Muscle of leg (tissue), 11 donors: ENCODE data around the gene COMMD7. TPM values are rescaled to one million over a fixed set of nuclear protein-coding genes. Genes with fewer than 3 reads are reported as not detected.
"Not testable (repeated sequence)": the region's sequence is repeated elsewhere in the genome, so short reads cannot be mapped to it uniquely, and the experiment has no call there.

ENCODE experiments used
- DNase-seq: peaks from one replicate; pipeline ENCODE4 v3.0.0; 2013
- H3K27ac ChIP-seq: one replicate; pipeline ENCODE4 v1.5.1; 2013; ENCODE audit warnings: mild to moderate bottlenecking, low read length, control low read depth
- H3K27me3 ChIP-seq: one replicate; pipeline ENCODE4 v1.6.1; 2013; ENCODE audit warnings: low read length; ENCODE audit not compliant: control insufficient read depth, insufficient read depth
- H3K36me3 ChIP-seq: one replicate; pipeline ENCODE4 v1.6.1; 2013; ENCODE audit warnings: low read length; ENCODE audit not compliant: control insufficient read depth, insufficient read depth
- H3K4me1 ChIP-seq: one replicate; pipeline ENCODE4 v1.6.1; 2013; ENCODE audit warnings: low read length; ENCODE audit not compliant: control insufficient read depth, insufficient read depth
- H3K4me3 ChIP-seq: one replicate; pipeline ENCODE4 v1.5.1; 2013; ENCODE audit warnings: low read length, control low read depth
- H3K9me3 ChIP-seq: replicated peaks from 2 replicates; pipeline ENCODE4 v1.6.1; 2013; ENCODE audit warnings: low read depth, low read length; ENCODE audit not compliant: control insufficient read depth
- WGBS: methylation state at CpG from one replicate; pipeline ENCODE4 v1.1.5; 2013; ENCODE audit warnings: missing lambda C conversion rate; ENCODE audit not compliant: insufficient coverage; 5-methylcytosine and 5-hydroxymethylcytosine counted together
- polyA plus RNA-seq, 8 donors: library from polyadenylated mRNA; unstranded; fragments of 120-200 nt; gene quantifications; one replicate each; pipeline versions ENCODE4 v1.2.1 to v1.2.3, GENCODE V29; 2013; ENCODE audit warnings: inconsistent platforms in 1 of 8, low replicate concordance in 1 of 8; ENCODE audit not compliant: insufficient read length in 8 of 8, insufficient read depth in 1 of 8
- total RNA-seq: library from RNA; stranded (reverse); fragments of 120-200 nt; gene quantifications from one replicate; pipeline ENCODE4 v1.2.4, GENCODE V29; 2013

The COMMD7 gene
- total and polyA plus RNA-seq, 9 donors: 26.5 to 43.4 (median 40.5) TPM

DNA sequence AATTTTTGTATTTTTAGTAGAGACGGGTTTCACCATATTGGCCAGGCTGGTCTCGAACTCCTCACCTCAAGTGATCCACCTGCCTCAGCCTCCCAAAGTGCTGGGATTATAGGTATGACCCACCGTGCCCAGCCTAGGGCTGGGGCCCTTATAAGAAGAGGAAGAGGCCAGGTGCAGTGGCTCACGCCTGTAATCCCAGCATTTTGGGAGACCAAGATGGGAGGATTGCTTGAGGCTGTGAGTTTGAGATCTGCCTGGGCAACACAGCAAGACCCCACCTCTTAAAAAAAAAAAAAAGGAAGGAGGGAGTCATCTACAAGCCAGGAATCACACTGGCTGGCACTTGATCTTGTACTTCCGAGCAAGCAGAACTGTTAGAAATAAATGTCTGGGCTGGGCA lies 13.9 kb downstream of the COMMD7 start:
- no CpG with 5 or more reads among the region's 5 CpGs for WGBS

DNA sequence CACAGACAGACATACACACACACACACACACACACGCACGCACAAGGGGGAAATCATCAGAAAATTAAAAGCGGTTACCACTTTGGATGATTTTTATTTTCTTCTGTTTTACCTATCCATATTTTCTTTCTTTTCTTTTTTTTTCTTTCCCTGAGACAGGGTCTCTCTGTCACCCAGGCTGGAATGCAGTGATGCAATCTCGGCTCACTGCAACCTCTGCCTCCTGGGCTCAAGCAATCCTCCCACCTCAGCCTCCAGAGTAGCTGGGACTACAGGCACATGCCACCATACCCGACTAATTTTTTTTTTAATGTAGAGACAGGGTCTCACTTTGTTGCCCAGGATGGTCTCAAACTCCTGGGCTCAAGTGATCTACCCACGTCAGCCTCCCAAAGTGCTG lies 14.8 kb downstream of the COMMD7 start:
- H3K36me3 ChIP-seq: peaks cover 15% of the 10 kb centered on the region
- not testable (repeated sequence) for H3K27ac ChIP-seq, DNase-seq, H3K9me3 ChIP-seq, H3K4me3 ChIP-seq, H3K4me1 ChIP-seq, H3K27me3 ChIP-seq
- WGBS: 83% methylated on average over 5 of the region's 6 CpGs

More for the DNA sequence above, 13.9 kb downstream of the COMMD7 start:
- H3K4me1 ChIP-seq, DNase-seq, H3K27ac ChIP-seq, H3K27me3 ChIP-seq, H3K4me3 ChIP-seq, H3K9me3 ChIP-seq: not testable (repeated sequence)
- peaks cover 15% of the 10 kb centered on the region for H3K36me3 ChIP-seq

- peaks cover 15% of the 10 kb centered on the region for H3K36me3 ChIP-seq
- peak; percentile 68 for DNase-seq
Observed at GRCh38 chr20:32727683-32728082, 15.6 kb downstream of the COMMD7 start.

DNA sequence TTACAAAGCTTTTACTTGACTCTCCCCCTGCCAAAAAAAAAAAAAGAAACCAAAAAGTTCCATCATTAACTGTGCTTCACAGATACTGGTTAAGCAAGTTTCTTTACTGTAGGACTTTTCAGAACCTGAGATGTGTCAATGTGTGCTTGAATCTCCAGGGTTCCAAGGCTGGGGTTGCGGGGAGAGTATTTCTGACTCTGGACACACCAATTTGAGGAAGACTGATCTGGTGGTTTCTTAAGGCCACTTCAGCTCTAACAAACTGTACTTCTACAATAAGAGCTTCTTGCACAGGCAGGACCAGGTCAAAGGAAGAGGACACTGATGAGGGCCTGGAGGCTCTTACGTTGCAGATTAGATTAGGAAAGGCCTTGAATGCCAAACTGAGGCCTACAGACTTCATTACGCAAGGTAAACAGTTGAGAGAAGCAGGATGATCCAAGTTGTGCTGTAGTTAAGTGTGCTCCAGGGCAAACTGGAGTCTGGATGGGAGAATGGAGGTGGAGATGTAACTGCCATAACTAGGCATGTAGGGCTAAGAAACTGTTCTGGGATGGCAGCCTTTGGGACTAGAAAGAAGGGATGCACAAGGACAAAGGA lies 24.4 kb downstream of the COMMD7 start:
- DNase-seq: no peak
- WGBS: 100% methylated on average over 2 of the region's 3 CpGs
- Histone ChIP-seq H3K9me3 (no peaks in the 10 kb centered on the region), H3K4me3 (no peak overlapping the region), H3K36me3 (peaks cover 13% of the 10 kb centered on the region), H3K27me3 (no peaks in the 10 kb centered on the region), H3K4me1 (no peaks in the 10 kb centered on the region), H3K27ac (no peak overlapping the region)

More at GRCh38 chr20:32727683-32728082, 15.6 kb downstream of the COMMD7 start:
- no peak overlapping the region for H3K4me3 ChIP-seq
- H3K4me1 ChIP-seq: peaks cover 6% of the 10 kb centered on the region
- no peaks in the 10 kb centered on the region for H3K9me3 ChIP-seq
- WGBS: 19% methylated on average over 5 of the region's 7 CpGs
- no peaks in the 10 kb centered on the region for H3K27me3 ChIP-seq
- H3K27ac ChIP-seq: no peak overlapping the region

DNA sequence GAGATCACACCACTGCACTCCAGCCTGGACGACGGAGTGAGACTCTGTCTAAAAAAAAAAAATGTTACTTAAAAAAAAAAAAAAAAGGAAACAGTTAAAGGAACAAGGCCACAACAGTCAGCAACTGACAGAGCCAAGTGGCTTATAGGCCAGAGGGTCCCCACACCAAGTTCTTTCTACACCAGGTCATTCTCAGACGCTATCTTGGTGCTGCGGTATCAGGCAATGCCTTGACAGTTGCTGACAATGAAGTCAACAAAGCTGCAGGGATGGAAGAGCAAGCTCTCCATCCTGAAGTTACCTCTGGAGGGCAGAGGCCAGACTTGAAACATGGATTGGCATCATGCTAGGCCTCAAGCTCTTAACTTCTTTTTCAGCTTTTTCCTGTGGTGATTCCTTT lies 31.9 kb downstream of the COMMD7 start:
- DNase-seq: no peak
- no peaks in the 10 kb centered on the region for H3K4me1 ChIP-seq
- peaks cover 12% of the 10 kb centered on the region for H3K36me3 ChIP-seq
- H3K27ac ChIP-seq: no peak overlapping the region
- H3K9me3 ChIP-seq: no peaks in the 10 kb centered on the region
- 93% methylated on average over 2 of the region's 4 CpGs for WGBS
- H3K27me3 ChIP-seq: no peaks in the 10 kb centered on the region
- H3K4me3 ChIP-seq: no peak overlapping the region

- no peaks in the 10 kb centered on the region for H3K9me3 ChIP-seq
- H3K27me3 ChIP-seq: no peaks in the 10 kb centered on the region
- H3K27ac ChIP-seq: no peak overlapping the region
- H3K4me1 ChIP-seq: no peaks in the 10 kb centered on the region
- 84% methylated on average over 4 of the region's 5 CpGs for WGBS
- DNase-seq: no peak
- no peak overlapping the region for H3K4me3 ChIP-seq
- H3K36me3 ChIP-seq: peaks cover 14% of the 10 kb centered on the region
Observed at GRCh38 chr20:32709632-32710121, 33.6 kb downstream of the COMMD7 start.

- DNase-seq, H3K9me3 ChIP-seq, H3K4me1 ChIP-seq, H3K27ac ChIP-seq, H3K27me3 ChIP-seq, H3K4me3 ChIP-seq: not testable (repeated sequence)
- peaks cover 19% of the 10 kb centered on the region for H3K36me3 ChIP-seq
- WGBS: 95% methylated on average over 10 of the region's 15 CpGs
Observed at GRCh38 chr20:32709029-32709631, 34.1 kb downstream of the COMMD7 start.

- no peak for DNase-seq
- no peak overlapping the region for H3K4me3 ChIP-seq
- no peaks in the 10 kb centered on the region for H3K27me3 ChIP-seq
- H3K4me1 ChIP-seq: peaks cover 2% of the 10 kb centered on the region
- WGBS: no CpG with 5 or more reads among the region's 5 CpGs
- H3K27ac ChIP-seq: no peak overlapping the region
- H3K9me3 ChIP-seq: no peaks in the 10 kb centered on the region
- H3K36me3 ChIP-seq: peaks cover 25% of the 10 kb centered on the region
Observed at GRCh38 chr20:32707691-32708581, 35.3 kb downstream of the COMMD7 start.

GRCh38 chr20:32706486-32706885 lies 36.8 kb downstream of the COMMD7 start:
- Histone ChIP-seq H3K9me3 (no peaks in the 10 kb centered on the region), H3K27ac (no peak overlapping the region), H3K4me1 (peaks cover 4% of the 10 kb centered on the region), H3K4me3 (no peak overlapping the region), H3K36me3 (peaks cover 29% of the 10 kb centered on the region), H3K27me3 (no peaks in the 10 kb centered on the region)
- DNase-seq: no peak
- WGBS: 80% methylated on average over 1 of the region's 3 CpGs
